OCI-LY1 (cell line): Measurements from ENCODE around the gene IQUB.

Experiments
- EZH2 ChIP-seq: fragments of 200-600 bp; sonication (generic), shearing (Covaris generic); IDR thresholded peaks from 2 replicates; pipeline ENCODE4 v1.8.0; 2017; ENCODE audit warnings: borderline replicate concordance, mixed run types, mild to moderate bottlenecking, antibody characterized with exemption, low read length, moderate library complexity, mixed read lengths
- TF ChIP-seq, protein P1 (sequence below): fragments of 200-600 bp; sonication (generic), shearing (Covaris generic); IDR thresholded peaks from 2 replicates; pipeline ENCODE4 v1.5.1; 2017; ENCODE audit warnings: mild to moderate bottlenecking, antibody characterized with exemption, low read length, moderate library complexity, mixed read lengths

DNA sequence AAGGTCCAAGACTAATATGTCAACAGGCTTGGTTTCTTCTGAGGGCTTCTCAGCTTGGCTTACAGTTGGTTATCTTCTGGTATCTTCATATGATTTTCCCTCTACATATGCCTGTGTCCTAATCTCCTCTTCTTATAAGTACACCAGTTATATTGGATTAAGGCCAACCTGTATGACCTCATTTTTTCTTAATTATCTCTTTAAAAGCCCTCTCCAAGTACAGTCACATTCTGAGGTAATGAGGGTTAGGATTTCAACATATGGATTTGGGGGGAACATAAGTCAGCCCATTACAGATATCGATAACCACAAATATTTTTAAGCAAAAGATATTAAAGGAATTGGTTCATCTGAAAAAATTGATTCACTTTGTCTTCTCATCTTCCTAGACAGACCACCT lies 49.2 kb downstream of the IQUB start:
- TF ChIP-seq, protein P1, sequence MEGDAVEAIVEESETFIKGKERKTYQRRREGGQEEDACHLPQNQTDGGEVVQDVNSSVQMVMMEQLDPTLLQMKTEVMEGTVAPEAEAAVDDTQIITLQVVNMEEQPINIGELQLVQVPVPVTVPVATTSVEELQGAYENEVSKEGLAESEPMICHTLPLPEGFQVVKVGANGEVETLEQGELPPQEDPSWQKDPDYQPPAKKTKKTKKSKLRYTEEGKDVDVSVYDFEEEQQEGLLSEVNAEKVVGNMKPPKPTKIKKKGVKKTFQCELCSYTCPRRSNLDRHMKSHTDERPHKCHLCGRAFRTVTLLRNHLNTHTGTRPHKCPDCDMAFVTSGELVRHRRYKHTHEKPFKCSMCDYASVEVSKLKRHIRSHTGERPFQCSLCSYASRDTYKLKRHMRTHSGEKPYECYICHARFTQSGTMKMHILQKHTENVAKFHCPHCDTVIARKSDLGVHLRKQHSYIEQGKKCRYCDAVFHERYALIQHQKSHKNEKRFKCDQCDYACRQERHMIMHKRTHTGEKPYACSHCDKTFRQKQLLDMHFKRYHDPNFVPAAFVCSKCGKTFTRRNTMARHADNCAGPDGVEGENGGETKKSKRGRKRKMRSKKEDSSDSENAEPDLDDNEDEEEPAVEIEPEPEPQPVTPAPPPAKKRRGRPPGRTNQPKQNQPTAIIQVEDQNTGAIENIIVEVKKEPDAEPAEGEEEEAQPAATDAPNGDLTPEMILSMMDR: no peak
- TF ChIP-seq EZH2: no peak
